CD4-positive, alpha-beta memory T cell (primary cell): Measurements from ENCODE around the gene FCN2. TPM values are rescaled to one million over a fixed set of nuclear protein-coding genes. Genes with fewer than 3 reads are reported as not detected.

Source experiments
- CTCF ChIA-PET: fragments of 350-600 bp; sonication (Branson Sonifier 250); formaldehyde crosslinking; loops from one replicate; lab custom pipeline; 2021; ENCODE audit warnings: inconsistent platforms; ENCODE audit not compliant: partially characterized antibody; lab: Charles Lee
- POLR2A ChIA-PET: fragments of 350-600 bp; sonication (Branson Sonifier 250); formaldehyde crosslinking; loops from one replicate; lab custom pipeline; 2021; ENCODE audit not compliant: partially characterized antibody; lab: Charles Lee
- DNase-seq, 5 donors: peaks; one replicate each; pipeline versions ENCODE4 v3.0.0 to v3.0.0-alpha.2; 2020 to 2022; ENCODE audit warnings: mixed read lengths in 1 of 5
- H3K27ac ChIP-seq: one replicate; pipeline ENCODE4 v1.7.0; 2013; ENCODE audit warnings: low read depth, low read length
- H3K27me3 ChIP-seq: 2 replicates; pipeline ENCODE4 v1.7.0; 2013; ENCODE audit warnings: mild to moderate bottlenecking, low read length, moderate library complexity; ENCODE audit not compliant: insufficient read depth
- H3K36me3 ChIP-seq: 2 replicates; pipeline ENCODE4 v1.7.0; 2013; ENCODE audit warnings: mild to moderate bottlenecking, low read length, moderate library complexity; ENCODE audit not compliant: insufficient read depth
- H3K4me1 ChIP-seq: 2 replicates; pipeline ENCODE4 v1.7.0; 2013; ENCODE audit warnings: mild to moderate bottlenecking, low read length, moderate library complexity; ENCODE audit not compliant: insufficient read depth
- H3K4me3 ChIP-seq, 2 donors: one replicate each; pipeline ENCODE4 v1.7.0; 2013; ENCODE audit warnings: low read length in 2 of 2, mild to moderate bottlenecking in 1 of 2
- H3K9me3 ChIP-seq, 2 donors: one replicate each; pipeline ENCODE4 v1.7.0; 2013; ENCODE audit warnings: low read length in 2 of 2, control low read depth in 1 of 2; ENCODE audit not compliant: control insufficient read depth in 1 of 2
- H3K27ac Mint-ChIP-seq, 7 donors: one replicate each; pipeline ENCODE4 v1.8.0; 2020 to 2021; ENCODE audit warnings: mixed read lengths in 7 of 7, mild to moderate bottlenecking in 6 of 7, inconsistent platforms in 3 of 7, moderate library complexity in 3 of 7
- H3K27me3 Mint-ChIP-seq, 2 donors: one replicate each; pipeline ENCODE4 v1.8.0; 2020 to 2021; ENCODE audit warnings: mixed read lengths in 2 of 2
- H3K36me3 Mint-ChIP-seq, 2 donors: one replicate each; pipeline ENCODE4 v1.8.0; 2020 to 2021; ENCODE audit warnings: mixed read lengths in 2 of 2, inconsistent platforms in 1 of 2, mild to moderate bottlenecking in 1 of 2
- H3K4me1 Mint-ChIP-seq, 4 donors: one replicate each; pipeline ENCODE4 v1.8.0; 2020 to 2021; ENCODE audit warnings: mixed read lengths in 4 of 4, mild to moderate bottlenecking in 1 of 4
- H3K4me3 Mint-ChIP-seq, 8 donors: one replicate each; pipeline ENCODE4 v1.8.0; 2020 to 2021; ENCODE audit warnings: mixed read lengths in 8 of 8, mild to moderate bottlenecking in 7 of 8, moderate library complexity in 6 of 8, inconsistent platforms in 3 of 8
- H3K9me3 Mint-ChIP-seq, 8 donors: one replicate each; pipeline ENCODE4 v1.8.0; 2020 to 2021; ENCODE audit warnings: mixed read lengths in 8 of 8, mild to moderate bottlenecking in 5 of 8, inconsistent platforms in 3 of 8, moderate library complexity in 1 of 8
- intact Hi-C: fragments of 100-400 bp; cut with micrococcal nuclease; formaldehyde crosslinking; loops from one replicate; pipeline ENCODE4 v1.15.1; 2023
- polyA plus RNA-seq, 2 donors: library from polyadenylated mRNA; unstranded; fragments of 300-500 nt; fragmentation: Illumina TruSeq; gene quantifications; one replicate each; pipeline ENCODE4 v1.2.3, GENCODE V29; 2021
- total RNA-seq, 2 experiments: library from RNA; stranded (reverse); gene quantifications; one replicate each; pipeline ENCODE4 v1.2.3, GENCODE V29; 2021

Gene FCN2
- total and polyA plus RNA-seq, 4 experiments from 2014 or later: not detected

DNA sequence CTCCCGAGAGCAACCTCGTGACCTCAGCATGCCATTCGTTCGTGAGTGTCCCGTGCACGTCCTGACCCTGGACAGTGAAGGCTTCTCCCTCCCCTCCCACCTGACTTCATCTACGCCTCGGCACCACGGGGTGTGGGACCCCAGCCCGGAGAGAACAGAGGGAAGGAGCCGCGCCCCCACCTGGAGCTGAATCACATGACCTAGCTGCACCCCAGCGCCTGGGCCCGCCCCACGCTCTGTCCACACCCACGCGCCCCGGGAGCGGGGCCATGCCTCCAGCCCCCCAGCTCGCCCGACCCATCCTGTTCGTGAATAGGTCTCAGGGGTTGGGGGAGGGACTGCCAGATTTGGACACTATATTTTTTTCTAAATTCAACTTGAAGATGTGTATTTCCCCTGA is 38.3 kb upstream of the FCN2 start:
- no peaks in the 10 kb centered on the region for H3K27me3 ChIP-seq
- Mint-ChIP-seq H3K27ac (no peak overlapping the region), H3K4me3 (no peak overlapping the region), H3K36me3 (no peaks in the 10 kb centered on the region), H3K9me3 (no peaks in the 10 kb centered on the region), H3K27me3 (peaks cover 0 to 2% of the 10 kb centered on the region in 2 donors), H3K4me1 (no peaks in the 10 kb centered on the region)
- ChIA-PET POLR2A (no interaction called here), CTCF (no interaction called here)
- no peak overlapping the region for H3K4me3 ChIP-seq
- H3K4me1 ChIP-seq: no peaks in the 10 kb centered on the region
- no peaks in the 10 kb centered on the region for H3K9me3 ChIP-seq
- no peak overlapping the region for H3K27ac ChIP-seq
- DNase-seq: no peak
- no peaks in the 10 kb centered on the region for H3K36me3 ChIP-seq
- intact Hi-C loops: no loop called here

DNA sequence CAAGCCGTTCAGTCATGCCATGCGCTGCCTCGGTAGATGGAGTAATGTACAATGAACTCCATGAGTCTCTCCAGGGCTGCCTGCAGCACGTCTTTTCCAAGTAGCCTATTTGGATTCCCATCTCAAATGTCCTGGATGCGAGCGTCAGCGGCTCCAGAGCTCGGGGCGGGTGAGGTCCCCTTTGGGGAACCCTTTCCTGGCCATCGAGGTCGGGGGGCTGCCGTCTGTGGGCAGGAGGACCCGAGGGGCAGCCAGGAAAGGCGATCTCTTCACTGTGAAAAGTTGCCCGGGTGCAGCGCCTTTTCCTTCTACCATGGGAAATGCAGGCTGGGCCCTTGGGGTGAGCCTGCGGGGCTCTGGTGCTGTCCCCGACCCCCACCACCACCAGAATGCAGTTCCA is 36.9 kb upstream of the FCN2 start:
- no peak overlapping the region for H3K4me3 ChIP-seq
- no peaks in the 10 kb centered on the region for H3K4me1 ChIP-seq
- no peaks in the 10 kb centered on the region for H3K27me3 ChIP-seq
- peaks cover 0 to 2% of the 10 kb centered on the region in 2 donors for H3K27me3 Mint-ChIP-seq
- H3K9me3 ChIP-seq: no peaks in the 10 kb centered on the region
- no peaks in the 10 kb centered on the region for H3K36me3 Mint-ChIP-seq
- H3K4me1 Mint-ChIP-seq: no peaks in the 10 kb centered on the region
- DNase-seq: no peak
- H3K9me3 Mint-ChIP-seq: no peaks in the 10 kb centered on the region
- CTCF ChIA-PET: no interaction called here
- intact Hi-C loops: no loop called here
- no peaks in the 10 kb centered on the region for H3K36me3 ChIP-seq
- no peak overlapping the region for H3K4me3 Mint-ChIP-seq
- POLR2A ChIA-PET: no interaction called here
- no peak overlapping the region for H3K27ac Mint-ChIP-seq
- H3K27ac ChIP-seq: no peak overlapping the region

GRCh38 chr9:134844821-134845220 is 35.8 kb upstream of the FCN2 start:
- Mint-ChIP-seq H3K4me1 (no peaks in the 10 kb centered on the region), H3K9me3 (no peaks in the 10 kb centered on the region), H3K27ac (no peak overlapping the region), H3K27me3 (peaks cover 0 to 2% of the 10 kb centered on the region in 2 donors), H3K4me3 (no peak overlapping the region), H3K36me3 (no peaks in the 10 kb centered on the region)
- no peaks in the 10 kb centered on the region for H3K36me3 ChIP-seq
- intact Hi-C loops: no loop called here
- POLR2A ChIA-PET: no interaction called here
- CTCF ChIA-PET: no interaction called here
- no peak for DNase-seq
- H3K27ac ChIP-seq: no peak overlapping the region
- H3K4me3 ChIP-seq: no peak overlapping the region
- no peaks in the 10 kb centered on the region for H3K4me1 ChIP-seq
- H3K9me3 ChIP-seq: no peaks in the 10 kb centered on the region
- H3K27me3 ChIP-seq: no peaks in the 10 kb centered on the region

GRCh38 chr9:134846187-134846586 is 34.4 kb upstream of the FCN2 start:
- H3K4me3 ChIP-seq: no peak overlapping the region
- H3K27me3 ChIP-seq: no peaks in the 10 kb centered on the region
- Mint-ChIP-seq H3K27me3 (peaks cover 0 to 2% of the 10 kb centered on the region in 2 donors), H3K27ac (no peak overlapping the region), H3K36me3 (no peaks in the 10 kb centered on the region), H3K4me1 (no peaks in the 10 kb centered on the region), H3K4me3 (no peak overlapping the region), H3K9me3 (no peaks in the 10 kb centered on the region)
- no peaks in the 10 kb centered on the region for H3K36me3 ChIP-seq
- CTCF ChIA-PET: no interaction called here
- POLR2A ChIA-PET: no interaction called here
- intact Hi-C loops: no loop called here
- DNase-seq: no peak
- H3K27ac ChIP-seq: no peak overlapping the region
- no peaks in the 10 kb centered on the region for H3K4me1 ChIP-seq
- H3K9me3 ChIP-seq: no peaks in the 10 kb centered on the region

DNA sequence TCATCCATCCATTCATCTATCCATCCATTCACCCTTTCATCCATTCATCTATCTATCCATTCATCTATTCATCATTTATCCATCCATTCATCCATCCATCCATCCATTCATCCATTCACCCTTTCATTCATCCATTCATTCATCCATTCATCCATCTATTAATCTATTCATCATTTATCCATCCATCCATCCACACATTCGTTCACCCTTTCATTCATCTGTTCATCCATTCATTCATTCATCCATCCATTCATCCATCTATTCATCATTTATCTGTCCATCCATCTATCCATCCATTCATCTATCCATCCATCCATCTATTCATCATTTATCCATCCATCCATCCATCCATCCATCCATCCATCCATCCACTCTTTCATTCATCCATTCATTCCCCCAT is 33.9 kb upstream of the FCN2 start:
- Mint-ChIP-seq H3K4me1 (no peaks in the 10 kb centered on the region), H3K27me3 (peaks cover 0 to 2% of the 10 kb centered on the region in 2 donors), H3K9me3 (no peaks in the 10 kb centered on the region), H3K4me3 (no peak overlapping the region), H3K27ac (no peak overlapping the region), H3K36me3 (no peaks in the 10 kb centered on the region)
- H3K9me3 ChIP-seq: no peaks in the 10 kb centered on the region
- ChIA-PET CTCF (no interaction called here), POLR2A (no interaction called here)
- H3K4me1 ChIP-seq: no peaks in the 10 kb centered on the region
- no peaks in the 10 kb centered on the region for H3K36me3 ChIP-seq
- DNase-seq: no peak
- H3K27ac ChIP-seq: no peak overlapping the region
- intact Hi-C loops: no loop called here
- H3K27me3 ChIP-seq: no peaks in the 10 kb centered on the region
- no peak overlapping the region for H3K4me3 ChIP-seq

- Mint-ChIP-seq H3K36me3 (no peaks in the 10 kb centered on the region), H3K27ac (no peak overlapping the region), H3K27me3 (peaks cover 0 to 2% of the 10 kb centered on the region in 2 donors), H3K9me3 (no peaks in the 10 kb centered on the region), H3K4me3 (no peak overlapping the region), H3K4me1 (no peaks in the 10 kb centered on the region)
- H3K27ac ChIP-seq: no peak overlapping the region
- ChIA-PET CTCF (no interaction called here), POLR2A (no interaction called here)
- DNase-seq: no peak
- H3K27me3 ChIP-seq: no peaks in the 10 kb centered on the region
- intact Hi-C loops: no loop called here
- H3K36me3 ChIP-seq: no peaks in the 10 kb centered on the region
- no peak overlapping the region for H3K4me3 ChIP-seq
- H3K4me1 ChIP-seq: no peaks in the 10 kb centered on the region
- no peaks in the 10 kb centered on the region for H3K9me3 ChIP-seq
Measured at GRCh38 chr9:134847138-134847537, 33.5 kb upstream of the FCN2 start.

DNA sequence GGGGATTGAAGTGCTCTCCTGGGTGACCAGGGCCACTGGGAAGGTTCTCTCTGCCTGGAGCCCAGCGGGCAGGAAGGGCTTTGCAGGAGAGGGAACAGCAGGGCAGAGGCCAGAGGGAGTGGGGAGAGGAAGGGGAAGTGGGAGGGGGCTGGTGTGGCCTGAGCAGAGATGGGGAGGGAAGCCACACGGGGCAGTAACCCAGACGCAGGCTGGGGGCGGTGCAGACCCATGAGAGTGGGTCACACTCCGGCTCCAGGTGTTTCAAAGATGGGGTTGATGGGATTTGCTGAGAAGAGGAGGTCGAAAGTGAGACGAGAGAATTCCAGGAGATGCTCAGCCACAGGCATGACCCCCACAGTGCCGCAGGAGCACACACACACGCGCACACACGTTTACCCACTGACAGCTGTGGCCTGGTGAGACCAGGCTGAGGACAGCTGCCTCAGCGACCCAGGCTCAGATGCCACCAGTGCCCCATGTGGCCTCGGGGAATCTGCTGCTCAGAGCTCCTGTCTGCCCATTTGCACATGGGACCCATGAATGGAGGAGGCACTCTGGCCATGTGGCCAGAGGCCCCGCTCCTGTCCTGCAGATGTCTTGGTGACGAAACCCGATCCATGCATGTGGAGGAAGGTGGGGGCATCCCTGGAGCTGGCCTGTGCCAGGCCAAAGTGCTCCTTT is 32.7 kb upstream of the FCN2 start:
- no peaks in the 10 kb centered on the region for H3K4me1 ChIP-seq
- no peak for DNase-seq
- H3K27me3 ChIP-seq: no peaks in the 10 kb centered on the region
- Mint-ChIP-seq H3K27ac (no peak overlapping the region), H3K27me3 (peaks cover under 1 to 3% of the 10 kb centered on the region in 2 donors), H3K9me3 (no peaks in the 10 kb centered on the region), H3K36me3 (no peaks in the 10 kb centered on the region), H3K4me1 (no peaks in the 10 kb centered on the region), H3K4me3 (no peak overlapping the region)
- intact Hi-C loops: no loop called here
- CTCF ChIA-PET: no interaction called here
- POLR2A ChIA-PET: no interaction called here
- no peaks in the 10 kb centered on the region for H3K36me3 ChIP-seq
- no peak overlapping the region for H3K4me3 ChIP-seq
- no peak overlapping the region for H3K27ac ChIP-seq
- no peaks in the 10 kb centered on the region for H3K9me3 ChIP-seq

DNA sequence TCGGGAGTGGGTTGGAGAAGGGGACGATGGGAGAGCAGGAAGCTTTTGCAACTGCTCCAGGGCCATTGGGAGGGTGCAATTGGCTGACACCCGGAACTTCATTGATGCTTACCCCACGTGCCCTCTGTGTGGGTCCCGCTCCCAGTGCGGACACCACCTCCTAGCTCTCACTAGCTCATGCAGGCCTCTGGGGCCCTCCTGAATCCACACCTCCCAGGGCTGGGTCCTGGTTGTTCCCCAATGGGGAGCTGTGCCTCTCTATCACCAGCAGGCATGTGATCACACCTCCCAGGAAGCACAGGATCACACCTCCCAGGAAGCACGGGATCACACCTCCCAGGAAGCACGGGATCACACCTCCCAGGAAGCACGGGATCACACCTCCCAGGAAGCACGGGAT is 32.1 kb upstream of the FCN2 start:
- intact Hi-C loops: no loop called here
- no peaks in the 10 kb centered on the region for H3K9me3 Mint-ChIP-seq
- H3K4me3 ChIP-seq: no peak overlapping the region
- H3K9me3 ChIP-seq: no peaks in the 10 kb centered on the region
- H3K27me3 ChIP-seq: no peaks in the 10 kb centered on the region
- DNase-seq: no peak
- ChIA-PET CTCF (no interaction called here), POLR2A (no interaction called here)
- no peaks in the 10 kb centered on the region for H3K36me3 Mint-ChIP-seq
- H3K36me3 ChIP-seq: no peaks in the 10 kb centered on the region
- H3K4me1 Mint-ChIP-seq: no peaks in the 10 kb centered on the region
- H3K4me1 ChIP-seq: no peaks in the 10 kb centered on the region
- no peak overlapping the region for H3K4me3 Mint-ChIP-seq
- H3K27ac Mint-ChIP-seq: no peak overlapping the region
- H3K27ac ChIP-seq: no peak overlapping the region
- peaks cover 1 to 2% of the 10 kb centered on the region in 2 donors for H3K27me3 Mint-ChIP-seq
